ENCODE results near the gene CD300LG. TPM values are rescaled to one million over a fixed set of nuclear protein-coding genes. Genes with fewer than 3 reads are reported as not detected.

CD300LG gene
- total and polyA plus RNA-seq, 12 donors, result 0.78 to 7.3 (median 2.4) TPM

GRCh38 chr17:43871946-43872690 is 25.1 kb downstream of the CD300LG start:
- H3K4me1 ChIP-seq (replicated peaks in 1 of 2), result no peaks in the 10 kb centered on the region
- no peak overlapping the region for H3K27ac ChIP-seq
- intact Hi-C loops (cut with DNase I), result loop anchor here in 1 of 2 donors (10.0 kb wide), 1 partner anchor 123 kb away; no protein-coding TSS in a partner anchor
- WGBS, 4 donors, result 68 to 74% (median 73%) methylated on average over 14 of the region's 14 CpGs
- no peaks in the 10 kb centered on the region for H3K9me3 ChIP-seq (replicated peaks in 1 of 3)
- no peak for TF ChIP-seq POLR2A (IDR thresholded peaks at IDR 0.05)
- no peak for TF ChIP-seq CTCF (IDR thresholded peaks at IDR 0.05)
- H3K27me3 ChIP-seq, result no peaks in the 10 kb centered on the region
- DNase-seq, result no peak
- H3K4me3 ChIP-seq, result no peak overlapping the region
- no peaks in the 10 kb centered on the region for H3K36me3 ChIP-seq (replicated peaks in 1 of 2)

GRCh38 chr17:43873091-43873490 is 26.1 kb downstream of the CD300LG start:
- Histone ChIP-seq H3K36me3 (replicated peaks in 1 of 2) (no peaks in the 10 kb centered on the region), H3K27ac (no peak overlapping the region), H3K4me1 (replicated peaks in 1 of 2) (no peaks in the 10 kb centered on the region), H3K4me3 (no peak overlapping the region), H3K9me3 (replicated peaks in 1 of 3) (no peaks in the 10 kb centered on the region), H3K27me3 (no peaks in the 10 kb centered on the region)
- no peak for DNase-seq
- intact Hi-C loops (cut with DNase I), result loop anchor here in 1 of 2 donors (10.0 kb wide), 1 partner anchor 122 kb away; no protein-coding TSS in a partner anchor
- TF ChIP-seq CTCF (IDR thresholded peaks at IDR 0.05) (no peak), POLR2A (IDR thresholded peaks at IDR 0.05) (no peak)
- WGBS, 4 donors, result 63 to 86% (median 77%) methylated on average over 5 of the region's 5 CpGs

GRCh38 chr17:43873815-43874214 is 26.8 kb downstream of the CD300LG start:
- DNase-seq, result no peak
- no peak overlapping the region for H3K27ac ChIP-seq
- no peaks in the 10 kb centered on the region for H3K36me3 ChIP-seq (replicated peaks in 1 of 2)
- H3K27me3 ChIP-seq, result no peaks in the 10 kb centered on the region
- H3K4me3 ChIP-seq, result no peak overlapping the region
- TF ChIP-seq CTCF (IDR thresholded peaks at IDR 0.05) (no peak), POLR2A (IDR thresholded peaks at IDR 0.05) (no peak)
- 60 to 72% (median 67%) methylated on average over 6 of the region's 6 CpGs for whole genome bisulfite sequencing, 4 donors
- peaks cover 3 to 4% of the 10 kb centered on the region in 2 donors for H3K4me1 ChIP-seq (replicated peaks in 1 of 2)
- H3K9me3 ChIP-seq (replicated peaks in 1 of 3), result no peaks in the 10 kb centered on the region
- intact Hi-C loops (cut with DNase I), result loop anchor here in 1 of 2 donors (10.0 kb wide), 1 partner anchor 121 kb away; no protein-coding TSS in a partner anchor

- no peak for DNase-seq
- 78 to 84% (median 79%) methylated on average over 3 of the region's 3 CpGs for WGBS, 4 donors
- Histone ChIP-seq H3K4me1 (replicated peaks in 1 of 2) (peaks cover 3 to 6% of the 10 kb centered on the region in 2 donors), H3K9me3 (replicated peaks in 1 of 3) (no peaks in the 10 kb centered on the region), H3K36me3 (replicated peaks in 1 of 2) (no peaks in the 10 kb centered on the region), H3K4me3 (no peak overlapping the region), H3K27me3 (no peaks in the 10 kb centered on the region), H3K27ac (no peak overlapping the region)
- TF ChIP-seq POLR2A (IDR thresholded peaks at IDR 0.05) (no peak), CTCF (IDR thresholded peaks at IDR 0.05) (no peak)
- intact Hi-C loops (cut with DNase I), result loop anchor here in 1 of 2 donors (10.0 kb wide), 1 partner anchor 121 kb away; no protein-coding TSS in a partner anchor
These were observed 27.3 kb downstream of the CD300LG start for GRCh38 chr17:43874293-43874692.

Data from adrenal gland (tissue), 12 donors.